GM19239 (cell line): ENCODE results near the gene CAGE1.

Experiments
- DNase-seq: peaks from one replicate; pipeline ENCODE4 v3.0.0; 2011; ENCODE audit warnings: low spot score; ENCODE audit not compliant: insufficient read length
- FAIRE-seq: peaks from 2 replicates; lab custom pipeline; 2011; peaks lifted over from hg19 to GRCh38; lab: Jason Lieb, UNC

Gene CAGE1

DNA sequence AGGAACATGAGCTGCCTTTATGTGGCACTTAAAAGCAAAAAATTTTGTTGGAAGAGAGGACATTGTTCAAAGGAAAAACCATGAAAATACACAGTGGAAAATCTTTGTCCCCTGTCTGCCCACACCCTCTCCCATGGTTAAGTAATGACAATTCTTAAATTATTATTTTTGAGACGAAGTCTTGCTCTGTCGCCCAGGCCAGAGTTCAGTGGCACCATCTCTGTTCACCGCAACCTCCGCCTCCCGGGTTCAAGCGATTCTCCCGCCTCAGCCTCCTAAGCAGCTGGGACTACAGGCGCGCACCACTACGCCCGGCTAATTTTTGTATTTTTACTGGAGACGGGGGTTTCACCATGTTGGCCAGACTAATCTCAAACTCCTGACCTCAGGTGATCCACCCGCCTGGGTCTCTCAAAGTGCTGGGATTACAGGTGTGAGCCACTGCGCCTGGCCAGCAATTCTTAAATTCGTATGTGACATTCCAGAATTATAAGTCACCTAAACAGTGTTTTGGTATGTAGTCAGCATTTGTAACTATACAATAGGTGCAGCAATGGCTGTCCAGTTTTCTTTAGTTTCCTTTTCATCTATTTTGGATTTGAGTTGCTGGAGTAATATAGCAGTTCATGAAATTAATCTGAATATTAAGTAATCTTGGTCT is 75.9 kb downstream of the CAGE1 start:
- DNase-seq (no peak), FAIRE-seq (no peak)

DNA sequence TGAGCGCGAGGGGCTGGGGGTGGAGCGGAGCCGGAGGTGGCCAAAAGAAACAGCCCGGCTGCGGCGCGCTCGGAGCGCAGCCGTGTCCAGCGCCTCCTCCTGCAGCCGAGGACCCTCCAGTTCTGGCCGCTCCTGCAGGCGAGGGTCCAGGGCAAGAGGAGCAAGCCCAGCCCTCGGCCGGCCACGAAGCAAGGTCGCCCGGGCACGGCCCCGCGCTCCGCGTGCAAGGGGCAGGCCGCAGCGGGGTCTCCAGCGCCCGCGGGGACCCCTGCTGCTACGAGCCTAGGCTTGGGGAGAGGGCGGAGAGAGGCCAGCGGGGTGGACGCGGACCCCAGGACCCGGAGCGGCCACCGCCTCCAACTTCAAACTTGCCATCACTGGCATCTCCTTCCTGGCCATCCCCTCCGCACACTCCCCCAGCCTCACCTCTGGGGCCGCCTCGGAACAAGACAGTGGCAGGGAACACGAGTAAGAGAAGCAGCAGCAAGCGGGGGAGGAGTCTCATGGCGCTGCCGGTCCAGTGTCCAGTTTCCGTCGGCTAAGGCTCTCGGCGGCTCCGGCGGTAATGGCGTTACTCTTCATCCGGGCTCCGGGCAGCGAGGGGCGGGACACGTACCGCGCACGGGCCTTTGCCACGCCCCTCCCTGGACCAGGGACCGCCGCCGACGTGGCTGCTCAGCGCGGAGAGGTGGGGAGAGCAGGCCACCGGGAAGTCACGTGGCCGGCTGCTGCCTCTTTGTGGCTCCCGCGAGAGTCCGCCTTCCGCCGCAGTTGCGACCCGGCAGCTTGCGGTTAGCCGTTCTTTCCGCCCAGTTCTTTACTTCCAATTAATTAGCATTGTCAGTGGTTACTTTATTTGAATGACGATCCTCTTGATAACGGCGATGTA is 76.7 kb downstream of the CAGE1 start, which contains the start of gene SSR1:
SSR1 (minus strand) TSS at position 584 of the 889 bp plus-strand sequence; CDS start at position 505, 79 bp downstream.
- peak; percentile 90 for FAIRE-seq
- peak; percentile 99 for DNase-seq

- DNase-seq (peak; percentile 28), FAIRE-seq (peak; percentile 77)
Observed at GRCh38 chr6:7311917-7312615, 77.5 kb downstream of the CAGE1 start.

- DNase-seq (no peak), FAIRE-seq (peak; percentile 37)
Observed at GRCh38 chr6:7311176-7311575, 78.4 kb downstream of the CAGE1 start.

DNA sequence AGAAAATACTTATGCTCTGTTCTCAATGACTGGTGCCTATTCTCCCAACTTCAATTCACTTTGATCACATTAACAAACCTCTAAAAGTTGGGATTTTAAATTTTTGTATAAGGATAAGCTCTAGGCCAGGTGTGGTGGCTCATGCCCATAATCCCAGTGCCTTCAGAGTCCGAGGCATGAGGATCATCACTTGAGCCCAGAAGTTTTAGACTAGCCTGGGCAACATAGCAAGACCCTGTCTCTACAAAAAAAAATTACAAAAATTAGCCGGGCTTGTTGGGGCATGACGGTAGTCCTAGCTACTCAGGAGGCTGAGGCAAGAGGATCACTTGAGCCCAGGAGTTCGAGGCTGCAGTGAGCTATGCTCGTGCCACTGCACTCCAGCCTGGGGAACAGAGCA is 80.5 kb downstream of the CAGE1 start:
- FAIRE-seq (no peak), DNase-seq (no peak)

GRCh38 chr6:7307533-7307932 is 82.0 kb downstream of the CAGE1 start:
- FAIRE-seq (no peak), DNase-seq (no peak)

- FAIRE-seq (no peak), DNase-seq (no peak)
Observed at GRCh38 chr6:7304821-7305220, 84.7 kb downstream of the CAGE1 start.

- FAIRE-seq (no peak), DNase-seq (no peak)
Observed at GRCh38 chr6:7301702-7302101, 87.8 kb downstream of the CAGE1 start.

- no peak for FAIRE-seq
Observed at GRCh38 chr6:7300926-7301325, 88.6 kb downstream of the CAGE1 start.

GRCh38 chr6:7298113-7298512 is 91.4 kb downstream of the CAGE1 start:
- DNase-seq, result no peak
- FAIRE-seq, result no peak

More at GRCh38 chr6:7300926-7301325, 88.6 kb downstream of the CAGE1 start:
- DNase-seq, result no peak

GRCh38 chr6:7296602-7297001 is 92.9 kb downstream of the CAGE1 start:
- DNase-seq (no peak), FAIRE-seq (no peak)

GRCh38 chr6:7295916-7296315 is 93.6 kb downstream of the CAGE1 start:
- FAIRE-seq (no peak), DNase-seq (no peak)

GRCh38 chr6:7292596-7293255 is 96.8 kb downstream of the CAGE1 start:
- no peak for DNase-seq
- FAIRE-seq, result no peak

DNA sequence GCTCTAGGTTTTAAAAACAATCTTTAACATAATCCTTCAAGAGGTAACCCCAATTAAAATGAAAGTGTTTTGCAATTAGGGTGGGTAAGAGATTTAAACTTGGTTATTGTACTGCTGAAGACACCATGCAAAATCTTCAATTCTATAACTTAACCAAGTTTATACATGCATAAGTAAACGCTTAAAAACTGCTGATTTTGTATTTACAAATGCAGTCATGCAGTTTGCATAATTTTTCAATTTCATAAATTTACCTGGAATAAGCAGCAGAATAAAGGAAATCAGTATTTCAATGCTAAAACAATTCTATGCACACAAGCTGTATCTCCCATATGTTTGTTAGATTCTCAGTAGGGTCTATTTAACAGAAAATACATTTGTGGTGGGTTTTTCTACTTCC is 99.5 kb downstream of the CAGE1 start:
- DNase-seq (no peak), FAIRE-seq (peak; percentile 35)

- no peak for DNase-seq
- no peak for FAIRE-seq
Observed at GRCh38 chr6:7285416-7285815, 104.1 kb downstream of the CAGE1 start.

DNA sequence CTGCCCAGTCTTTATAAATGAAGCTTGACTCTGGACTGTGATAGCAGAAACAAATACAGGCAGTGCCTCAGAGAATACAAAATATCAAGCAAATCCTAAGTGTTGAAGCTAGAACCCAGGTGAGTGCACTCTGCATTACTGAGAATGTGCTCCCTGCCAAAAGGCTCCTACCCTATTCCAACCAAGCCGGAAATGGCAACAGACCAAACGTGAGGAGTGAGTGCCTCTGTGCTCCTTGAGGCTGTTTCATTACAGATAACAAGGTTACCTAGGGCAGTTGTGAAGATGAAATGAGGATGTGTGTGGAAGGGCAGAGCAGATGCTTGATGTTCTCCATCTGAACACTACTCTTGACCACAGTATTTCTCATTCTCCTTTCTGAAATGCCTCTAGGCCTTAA is 105.9 kb downstream of the CAGE1 start:
- FAIRE-seq (no peak), DNase-seq (no peak)

DNA sequence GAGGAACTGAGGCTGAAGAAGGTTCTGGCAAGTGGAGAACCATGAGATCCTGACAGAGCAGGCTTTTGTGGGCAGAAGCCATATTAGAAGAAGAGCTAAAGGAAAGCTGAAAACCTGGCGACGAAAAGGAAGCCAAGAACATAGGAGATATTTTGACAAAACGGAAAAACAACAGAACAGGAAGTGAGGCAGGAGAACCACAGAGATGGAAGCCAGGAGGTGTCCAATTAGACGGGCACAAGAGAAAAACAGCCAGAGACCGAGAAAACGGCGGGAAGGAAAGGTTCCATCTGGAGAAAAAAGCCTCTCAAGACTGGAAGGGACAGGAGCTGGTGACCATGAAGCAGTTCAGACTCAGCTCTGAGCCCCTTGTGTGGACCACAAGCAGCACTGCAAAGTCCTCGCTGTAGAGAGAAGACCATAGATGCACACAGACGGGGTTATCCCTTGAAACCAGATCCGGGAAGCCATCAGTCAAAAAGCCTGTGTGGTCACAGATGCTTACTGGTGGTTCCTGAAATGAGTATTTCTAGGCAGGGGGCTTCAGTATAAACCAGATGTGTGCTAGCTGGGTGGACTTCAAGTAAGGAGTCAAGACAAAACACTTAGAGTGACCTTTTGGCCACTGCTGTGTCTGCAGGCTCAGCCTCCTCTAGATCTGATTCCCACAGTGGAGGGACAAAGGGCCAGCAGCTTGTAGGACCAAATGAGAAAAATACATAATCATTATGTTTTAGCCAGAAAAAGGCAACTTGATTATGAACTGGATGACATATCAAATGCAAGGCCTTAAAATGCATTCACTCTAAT is 107.2 kb downstream of the CAGE1 start:
- no peak for DNase-seq
- no peak for FAIRE-seq
